Measurements from ENCODE around the gene NT5C1A.

GRCh38 chr1:39684313-39684664, 12.4 kb upstream of the NT5C1A start:
- TF ChIP-seq POLR2A (IDR thresholded peaks at IDR 0.05; ENCODE audit: low read length) (no peak), GATA1 (IDR thresholded peaks at IDR 0.05; ENCODE audit: low read depth, low read length) (no peak)

All from erythroblast (primary cell).